PFSK-1 (cell line): ENCODE measurements around the gene SNCAIP.

Experiments used
- POLR2AphosphoS5 ChIP-seq: IDR thresholded peaks from 2 replicates; pipeline ENCODE4 v1.6.1; 2012; ENCODE audit warnings: low read depth, mild to moderate bottlenecking, control low read depth, low read length, moderate library complexity
- REST ChIP-seq, 2 experiments: IDR thresholded peaks; 2 replicates each; pipeline versions ENCODE4 v1.6.1 to v1.8.0; 2011 to 2012; ENCODE audit warnings: low read depth in 2 of 2, low read length in 2 of 2, control low read depth in 1 of 2, inconsistent platforms in 1 of 2, mild to moderate bottlenecking in 1 of 2, moderate library complexity in 1 of 2; ENCODE audit not compliant: insufficient read depth in 1 of 2
- TAF1 ChIP-seq: IDR thresholded peaks from 2 replicates; pipeline ENCODE4 v1.6.1; 2012; ENCODE audit warnings: low read length, control low read depth, borderline replicate concordance; ENCODE audit not compliant: insufficient read depth

- TF ChIP-seq TAF1, result no peak
- TF ChIP-seq REST (IDR thresholded peaks at IDR 0.05; ENCODE audit: insufficient read depth in 1 of 2, low read depth in 2 of 2, low read length in 2 of 2), result no peak
- no peak for TF ChIP-seq POLR2AphosphoS5
Measured at GRCh38 chr5:122400938-122401337, 88.9 kb downstream of the SNCAIP start.
